NT2/D1 (cell line): ENCODE data around the gene S100A4.

Experiments used
- SUZ12 ChIP-seq: IDR thresholded peaks from 2 replicates; pipeline ENCODE4 v1.6.1; 2011; ENCODE audit not compliant: insufficient read length, insufficient read depth; ENCODE audit errors: extremely low read depth
- YY1 ChIP-seq: IDR thresholded peaks from 2 replicates; pipeline ENCODE4 v1.6.1; 2011; ENCODE audit not compliant: insufficient read length, insufficient read depth
- ZNF274 ChIP-seq: IDR thresholded peaks from 2 replicates; pipeline ENCODE4 v1.6.1; 2011; ENCODE audit warnings: mild to moderate bottlenecking, low read depth, low read length

DNA sequence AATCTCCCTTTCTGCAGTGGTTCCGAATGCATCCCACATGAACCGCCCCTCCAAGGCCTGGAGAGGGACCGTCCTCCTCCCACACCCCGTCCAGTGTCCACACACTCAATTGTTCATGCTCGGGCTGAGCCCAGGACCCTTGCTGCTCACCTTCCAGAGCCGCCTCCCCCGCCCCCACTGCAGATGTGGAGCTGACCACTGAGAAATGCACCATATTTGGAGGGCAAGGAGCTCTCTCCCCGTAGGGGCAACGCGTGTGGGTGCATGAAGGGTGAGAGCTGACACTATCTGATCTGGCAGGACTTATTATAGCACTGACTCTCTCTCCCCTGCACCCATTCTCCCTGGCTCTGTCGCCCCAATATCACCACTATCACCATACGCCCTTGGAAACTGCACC, 7.5 kb upstream of the S100A4 start:
- TF ChIP-seq SUZ12: no peak
- TF ChIP-seq YY1: no peak
- no peak for TF ChIP-seq ZNF274
